OCI-LY7 (cell line): ENCODE results near the gene DGKG.

Source experiments
- CTCF ChIP-seq: fragments of 200-600 bp; sonication (generic); conservative IDR thresholded peaks from 2 replicates; pipeline ENCODE4 v1.5.1; 2014; ENCODE audit warnings: mild to moderate bottlenecking, antibody characterized with exemption, low read length, moderate library complexity, mixed read lengths
- EZH2phosphoT487 ChIP-seq: fragments of 200-600 bp; sonication (generic); IDR thresholded peaks from 2 replicates; pipeline ENCODE4 v1.6.1; 2018; ENCODE audit warnings: low read depth, borderline replicate concordance, mild to moderate bottlenecking, mixed run types, antibody characterized with exemption, low read length, moderate library complexity, mixed read lengths

DNA sequence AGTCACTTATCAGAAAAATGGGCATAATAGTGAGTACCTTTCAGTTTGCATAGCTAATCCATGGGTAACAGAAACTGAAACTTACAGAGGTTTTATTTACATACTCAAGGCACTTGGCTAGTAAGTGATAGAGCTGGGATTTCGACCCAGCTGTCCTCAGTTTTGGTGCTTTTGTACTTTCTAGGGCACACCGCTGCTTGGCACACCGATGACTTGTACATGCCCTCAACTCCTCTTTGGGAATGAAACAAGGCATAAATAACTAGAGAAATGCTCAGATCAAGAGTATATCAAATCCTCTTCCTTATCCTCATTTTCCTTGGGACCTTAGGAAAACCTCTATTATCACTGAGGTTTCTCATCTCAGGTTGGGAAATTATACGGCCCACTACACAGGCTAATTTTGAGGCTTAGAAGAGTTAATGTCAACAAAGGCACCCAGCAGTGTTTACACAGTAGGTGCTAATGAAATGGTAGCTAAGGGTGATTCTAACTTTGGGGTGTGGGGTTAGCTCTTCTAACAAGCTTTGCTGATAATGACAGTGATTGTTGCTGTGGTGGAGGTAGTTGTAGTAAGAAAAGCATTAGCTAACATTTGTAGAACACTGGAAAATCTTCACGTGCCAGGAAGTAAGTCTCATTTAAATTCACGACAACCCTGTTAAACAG lies 20.3 kb upstream of the DGKG start:
- TF ChIP-seq CTCF (no peak), EZH2phosphoT487 (no peak)
